GM23248 (cell line): ENCODE data around the gene TRIM22. TPM values are rescaled to one million over a fixed set of nuclear protein-coding genes. Genes with fewer than 3 reads are reported as not detected.

Experiments
- DNase-seq: peaks from one replicate; pipeline ENCODE4 v3.0.0-alpha.2; 2015
- H2AFZ ChIP-seq: fragments of 200-600 bp; sonication (generic); 2 replicates; pipeline ENCODE4 v1.6.1; 2016; ENCODE audit warnings: antibody characterized with exemption
- H3F3A ChIP-seq: fragments of 200-600 bp; sonication (generic); 2 replicates; pipeline ENCODE4 v1.6.1; 2016; ENCODE audit warnings: mild to moderate bottlenecking, antibody characterized with exemption, mixed run types; ENCODE audit not compliant: insufficient read depth
- H3K27ac ChIP-seq: fragments of 200-600 bp; sonication (generic); 2 replicates; pipeline ENCODE4 v1.5.1; 2016; ENCODE audit warnings: mild to moderate bottlenecking
- H3K27me3 ChIP-seq: fragments of 200-600 bp; sonication (generic); replicated peaks from 2 replicates; pipeline ENCODE4 v1.6.1; 2016; ENCODE audit warnings: mild to moderate bottlenecking; ENCODE audit not compliant: insufficient read depth
- H3K36me3 ChIP-seq: fragments of 200-600 bp; sonication (generic); 2 replicates; pipeline ENCODE4 v1.6.1; 2016; ENCODE audit warnings: low read depth, mild to moderate bottlenecking
- H3K4me1 ChIP-seq: fragments of 200-600 bp; sonication (generic); 2 replicates; pipeline ENCODE4 v1.6.1; 2016; ENCODE audit warnings: mild to moderate bottlenecking; ENCODE audit not compliant: insufficient read depth
- H3K4me2 ChIP-seq: fragments of 200-600 bp; sonication (generic); one replicate; pipeline ENCODE4 v1.6.1; 2016; ENCODE audit warnings: mild to moderate bottlenecking; ENCODE audit not compliant: unreplicated experiment
- H3K4me3 ChIP-seq: fragments of 200-600 bp; sonication (generic); 2 replicates; pipeline ENCODE4 v1.5.1; 2016; ENCODE audit warnings: mild to moderate bottlenecking
- H3K79me2 ChIP-seq: fragments of 200-600 bp; sonication (generic); 2 replicates; pipeline ENCODE4 v1.6.1; 2016; ENCODE audit warnings: mild to moderate bottlenecking; ENCODE audit not compliant: insufficient read depth
- H3K9ac ChIP-seq: fragments of 200-600 bp; sonication (generic); 2 replicates; pipeline ENCODE4 v1.6.1; 2016; ENCODE audit warnings: mild to moderate bottlenecking
- H3K9me2 ChIP-seq: fragments of 200-600 bp; sonication (generic); 2 replicates; pipeline ENCODE4 v1.6.1; 2016; ENCODE audit warnings: mixed run types, mild to moderate bottlenecking, moderate library complexity; ENCODE audit not compliant: insufficient read depth
- H3K9me3 ChIP-seq: fragments of 200-600 bp; sonication (generic); one replicate; pipeline ENCODE4 v1.6.1; 2017; ENCODE audit warnings: low read depth
- H4K20me1 ChIP-seq: fragments of 200-600 bp; sonication (generic); 2 replicates; pipeline ENCODE4 v1.6.0; 2016; ENCODE audit not compliant: insufficient read depth
- EZH2 ChIP-seq: fragments of 200-600 bp; sonication (generic); IDR thresholded peaks from 2 replicates; pipeline ENCODE4 v1.6.1; 2018; ENCODE audit warnings: antibody characterized with exemption, mild to moderate bottlenecking; ENCODE audit not compliant: insufficient read depth, poor library complexity, severe bottlenecking
- EZH2phosphoT487 ChIP-seq: fragments of 200-600 bp; sonication (generic); IDR thresholded peaks from 2 replicates; pipeline ENCODE4 v1.6.1; 2018; ENCODE audit warnings: antibody characterized with exemption, moderate library complexity, mild to moderate bottlenecking, low read depth; ENCODE audit not compliant: insufficient read depth
- WGBS, 2 experiments: methylation state at CpG; one replicate each; pipeline ENCODE4 v1.1.6; 2015 to 2017; ENCODE audit warnings: low lambda C conversion rate in 2 of 2, low coverage in 1 of 2; ENCODE audit errors: missing lambda C conversion rate in 2 of 2; 5-methylcytosine and 5-hydroxymethylcytosine counted together
- in situ Hi-C: fragments of 300-500 bp; cut with MboI; formaldehyde crosslinking; loops from 2 replicates; pipeline ENCODE4 v1.15.0; 2020
- polyA plus RNA-seq: library from polyadenylated mRNA; unstranded; fragments of >200 nt; fragmentation: Nextera tagmentation; extraction: Ambion mirVana; gene quantifications from 2 replicates; pipeline ENCODE4 v1.2.1, GENCODE V29; 2016
- total RNA-seq: library from RNA; depleted of rRNA; stranded (reverse); fragments of >200 nt; shearing (Covaris generic); gene quantifications from 2 replicates; pipeline ENCODE4 v1.2.3, GENCODE V29; 2014

TRIM22 gene
- total and polyA plus RNA-seq, 2 experiments from 2014 or later, result 50.2 to 58.4 TPM

GRCh38 chr11:5719703-5720495 lies 30.3 kb downstream of the TRIM22 start:
- no peak overlapping the region for H3K27ac ChIP-seq
- no peak overlapping the region for H3K4me2 ChIP-seq
- H3K9me2 ChIP-seq, result no peaks in the 10 kb centered on the region
- no peaks in the 10 kb centered on the region for H3K9me3 ChIP-seq
- H3K79me2 ChIP-seq, result no peaks in the 10 kb centered on the region
- H3K9ac ChIP-seq, result no peak overlapping the region
- 85 to 86% methylated on average over 3 of the region's 3 CpGs for WGBS, 2 experiments
- peaks cover 6% of the 10 kb centered on the region; the same call in 1 of the 2 replicates for H3K27me3 ChIP-seq
- DNase-seq, result peak; percentile 23
- H3K4me1 ChIP-seq, result no peaks in the 10 kb centered on the region
- no peak overlapping the region for H2AFZ ChIP-seq
- in situ Hi-C loops, result no loop called here
- H3K36me3 ChIP-seq, result no peaks in the 10 kb centered on the region
- no peaks in the 10 kb centered on the region for H4K20me1 ChIP-seq
- TF ChIP-seq EZH2phosphoT487 (no peak), EZH2 (no peak)
- no peaks in the 10 kb centered on the region for H3F3A ChIP-seq
- no peak overlapping the region for H3K4me3 ChIP-seq

- in situ Hi-C loops, result no loop called here
- no peaks in the 10 kb centered on the region for H3K36me3 ChIP-seq
- no peak overlapping the region for H3K9ac ChIP-seq
- WGBS, 2 experiments, result 46 to 51% methylated on average over 2 of the region's 2 CpGs
- no peak overlapping the region for H2AFZ ChIP-seq
- H3K27me3 ChIP-seq, result peaks cover 12% of the 10 kb centered on the region; the same call in 1 of the 2 replicates
- no peak overlapping the region for H3K4me3 ChIP-seq
- no peaks in the 10 kb centered on the region for H3K9me3 ChIP-seq
- H3F3A ChIP-seq, result no peaks in the 10 kb centered on the region
- H3K27ac ChIP-seq, result no peak overlapping the region
- no peak overlapping the region for H3K4me2 ChIP-seq
- H4K20me1 ChIP-seq, result no peaks in the 10 kb centered on the region
- H3K9me2 ChIP-seq, result no peaks in the 10 kb centered on the region
- no peaks in the 10 kb centered on the region for H3K79me2 ChIP-seq
- no peak for TF ChIP-seq EZH2
- TF ChIP-seq EZH2phosphoT487, result no peak
- DNase-seq, result no peak
- H3K4me1 ChIP-seq, result no peaks in the 10 kb centered on the region
Measured at GRCh38 chr11:5722622-5723021, 33.0 kb downstream of the TRIM22 start.

- no peaks in the 10 kb centered on the region for H3K36me3 ChIP-seq
Measured at GRCh38 chr11:5726351-5726750, 36.8 kb downstream of the TRIM22 start.

GRCh38 chr11:5727691-5728090 lies 38.1 kb downstream of the TRIM22 start:
- H3K27me3 ChIP-seq, result peaks cover 8% of the 10 kb centered on the region; the same call in 1 of the 2 replicates
- H2AFZ ChIP-seq, result no peak overlapping the region
- H4K20me1 ChIP-seq, result no peaks in the 10 kb centered on the region
- H3K4me2 ChIP-seq, result no peak overlapping the region
- no peaks in the 10 kb centered on the region for H3F3A ChIP-seq
- H3K27ac ChIP-seq, result no peak overlapping the region
- no peaks in the 10 kb centered on the region for H3K36me3 ChIP-seq
- no peak overlapping the region for H3K9ac ChIP-seq
- H3K4me3 ChIP-seq, result no peak overlapping the region
- H3K79me2 ChIP-seq, result no peaks in the 10 kb centered on the region
- H3K4me1 ChIP-seq, result no peaks in the 10 kb centered on the region
- DNase-seq, result no peak
- H3K9me2 ChIP-seq, result no peaks in the 10 kb centered on the region
- WGBS, 2 experiments, result 64 to 65% methylated on average over 1 of the region's 1 CpG
- in situ Hi-C loops, result no loop called here
- H3K9me3 ChIP-seq, result no peaks in the 10 kb centered on the region
- no peak for TF ChIP-seq EZH2
- TF ChIP-seq EZH2phosphoT487, result no peak

More at GRCh38 chr11:5726351-5726750, 36.8 kb downstream of the TRIM22 start:
- Histone ChIP-seq H2AFZ (no peak overlapping the region), H3K9ac (no peak overlapping the region), H3F3A (no peaks in the 10 kb centered on the region), H4K20me1 (no peaks in the 10 kb centered on the region), H3K9me2 (no peaks in the 10 kb centered on the region), H3K27me3 (peaks cover 8% of the 10 kb centered on the region; the same call in 1 of the 2 replicates), H3K4me2 (no peak overlapping the region), H3K4me1 (no peaks in the 10 kb centered on the region), H3K4me3 (no peak overlapping the region), H3K27ac (no peak overlapping the region), H3K9me3 (no peaks in the 10 kb centered on the region), H3K79me2 (no peaks in the 10 kb centered on the region)
- no peak for TF ChIP-seq EZH2
- no peak for TF ChIP-seq EZH2phosphoT487
- WGBS, 2 experiments, result 40 to 47% methylated on average over 1 of the region's 1 CpG
- in situ Hi-C loops, result no loop called here
- DNase-seq, result no peak
